Pancreas (tissue), 10 donors: ENCODE results near the gene NPHP3. TPM values are rescaled to one million over a fixed set of nuclear protein-coding genes. Genes with fewer than 3 reads are reported as not detected.

Experiments
- ATAC-seq, 4 donors: fragments of 200-7000 bp; cut with Tn5 transposase; one replicate each; pipeline versions ENCODE4 v1.8.0 to v1.9.1; 2020; ENCODE audit warnings: mild to moderate bottlenecking in 4 of 4, moderate library complexity in 4 of 4
- DNase-seq, 6 donors: peaks; one replicate each; pipeline ENCODE4 v3.0.0-alpha.2; 2020
- FAIRE-seq: peaks from 2 replicates; lab custom pipeline; 2012; peaks lifted over from hg19 to GRCh38; lab: Jason Lieb, UNC
- H3K27ac ChIP-seq, 4 donors: fragments of 200-600 bp; sonication (generic); 1 replicate in 3 of 4; 2 replicates in 1 of 4; pipeline versions ENCODE4 v1.5.0 to v1.8.0; 2020
- H3K27me3 ChIP-seq, 4 donors: fragments of 200-600 bp; one replicate each; pipeline ENCODE4 v1.8.0; 2021
- H3K36me3 ChIP-seq, 3 donors: fragments of 200-600 bp; sonication (generic) in 1 of 3; one replicate each; pipeline versions ENCODE4 v1.5.0 to v1.8.0; 2020 to 2021
- H3K4me1 ChIP-seq, 3 donors: fragments of 200-600 bp; one replicate each; pipeline ENCODE4 v1.8.0; 2021
- H3K4me3 ChIP-seq, 4 donors: fragments of 200-600 bp; sonication (generic) in 2 of 4; one replicate each; pipeline versions ENCODE4 v1.5.0 to v1.8.0; 2020 to 2021
- H3K9me3 ChIP-seq, 4 donors: fragments of 200-600 bp; one replicate each; pipeline ENCODE4 v1.8.0; 2021
- WGBS, 2 donors: extraction: QIAGEN DNeasy Blood & Tissue Kit; methylation state at CpG; one replicate each; pipeline ENCODE4 v1.1.7; 2013; 5-methylcytosine and 5-hydroxymethylcytosine counted together
- intact Hi-C, 3 donors: fragments of 100-400 bp; cut with DNase I; formaldehyde crosslinking; loops; one replicate each; pipeline versions ENCODE4 v1.11.1 to v1.14.2; 2022
- polyA plus RNA-seq, 2 donors: library from polyadenylated mRNA; stranded (reverse); fragments of 200-250 nt; gene quantifications; one replicate each; pipeline ENCODE4 v1.2.3, GENCODE V29; 2013
- total RNA-seq, 6 donors: library from RNA; stranded (reverse); fragmentation: NEBNext Ultra II Directional in 4 of 6; extraction: Animal tissue kit (Norgen Biotek cat#: 25700) in 4 of 6; gene quantifications; one replicate each; pipeline versions ENCODE4 v1.2.1 to v1.2.4, GENCODE V29; 2021 to 2023
- TF ChIP-seq, protein P1 (sequence below), 4 donors: fragments of 200-600 bp; sonication (generic) in 3 of 4; IDR thresholded peaks; one replicate each; pipeline versions ENCODE4 v1.5.0 to v1.8.0; 2021; ENCODE audit warnings: antibody characterized with exemption in 4 of 4
- donor health status: healthy with polysubstance abuse.
- donor health status: DM: no; HTN: no; CAD: no; lungs with moderate emphysema.
- donor health status: DM: no; HTN: no; CAD: no.
- donor health status: control.
- donor health status: control.
- donor health status: Bipolar disorder and iron deficiency.
- donor health status: DM: yes; HTN: yes; CAD: no.
- donor health status: DM: no; HTN: no; CAD: no.
- donor health status: DM: no; HTN: no; CAD: no.
- donor health status: DM: yes; HTN: yes; CAD: no.

The NPHP3 gene
- total and polyA plus RNA-seq, 8 donors: 6.1 to 23.0 (median 10.6) TPM

- DNase-seq: no peak
- WGBS, 2 donors: 91 to 100% methylated on average over 1 of the region's 1 CpG
- Histone ChIP-seq H3K4me1 (no peaks in the 10 kb centered on the region), H3K27ac (no peak overlapping the region), H3K9me3 (no peaks in the 10 kb centered on the region), H3K36me3 (peaks cover 0 to 49% (median 21%) of the 10 kb centered on the region in 3 donors), H3K27me3 (no peaks in the 10 kb centered on the region), H3K4me3 (no peak overlapping the region)
- intact Hi-C loops: no loop called here
- no peak for FAIRE-seq
- TF ChIP-seq, protein P1, sequence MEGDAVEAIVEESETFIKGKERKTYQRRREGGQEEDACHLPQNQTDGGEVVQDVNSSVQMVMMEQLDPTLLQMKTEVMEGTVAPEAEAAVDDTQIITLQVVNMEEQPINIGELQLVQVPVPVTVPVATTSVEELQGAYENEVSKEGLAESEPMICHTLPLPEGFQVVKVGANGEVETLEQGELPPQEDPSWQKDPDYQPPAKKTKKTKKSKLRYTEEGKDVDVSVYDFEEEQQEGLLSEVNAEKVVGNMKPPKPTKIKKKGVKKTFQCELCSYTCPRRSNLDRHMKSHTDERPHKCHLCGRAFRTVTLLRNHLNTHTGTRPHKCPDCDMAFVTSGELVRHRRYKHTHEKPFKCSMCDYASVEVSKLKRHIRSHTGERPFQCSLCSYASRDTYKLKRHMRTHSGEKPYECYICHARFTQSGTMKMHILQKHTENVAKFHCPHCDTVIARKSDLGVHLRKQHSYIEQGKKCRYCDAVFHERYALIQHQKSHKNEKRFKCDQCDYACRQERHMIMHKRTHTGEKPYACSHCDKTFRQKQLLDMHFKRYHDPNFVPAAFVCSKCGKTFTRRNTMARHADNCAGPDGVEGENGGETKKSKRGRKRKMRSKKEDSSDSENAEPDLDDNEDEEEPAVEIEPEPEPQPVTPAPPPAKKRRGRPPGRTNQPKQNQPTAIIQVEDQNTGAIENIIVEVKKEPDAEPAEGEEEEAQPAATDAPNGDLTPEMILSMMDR (IDR thresholded peaks at IDR 0.05): no peak
- no peak for ATAC-seq
Observed at GRCh38 chr3:132695422-132695821, 26.8 kb downstream of the NPHP3 start.

DNA sequence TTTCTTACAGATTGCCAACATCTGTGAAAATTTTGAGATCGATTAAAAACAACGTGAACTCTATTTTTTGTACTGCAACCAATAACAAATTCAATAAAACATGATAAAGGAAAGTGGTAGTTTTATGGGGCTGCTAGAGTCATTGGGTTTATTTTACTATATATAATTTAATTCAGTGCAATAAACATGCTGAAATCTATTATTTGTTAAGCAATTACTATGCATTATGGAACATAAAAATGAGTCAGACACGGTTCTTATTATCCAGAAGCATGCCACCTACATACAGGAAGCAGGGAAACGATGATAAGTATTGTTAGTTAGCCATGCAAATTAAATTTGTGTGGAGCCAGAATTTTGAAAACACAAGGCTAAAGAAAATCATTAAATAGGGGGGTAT is 27.2 kb downstream of the NPHP3 start:
- Histone ChIP-seq H3K4me3 (no peak overlapping the region), H3K9me3 (no peaks in the 10 kb centered on the region), H3K4me1 (no peaks in the 10 kb centered on the region), H3K27ac (no peak overlapping the region), H3K36me3 (peaks cover 0 to 49% (median 18%) of the 10 kb centered on the region in 3 donors), H3K27me3 (no peaks in the 10 kb centered on the region)
- FAIRE-seq (no peak), DNase-seq (no peak), ATAC-seq (no peak)
- TF ChIP-seq, protein P1 (IDR thresholded peaks at IDR 0.05): no peak
- 72 to 87% methylated on average over 4 of the region's 4 CpGs for WGBS, 2 donors
- intact Hi-C loops: no loop called here

GRCh38 chr3:132690040-132690439 is 32.2 kb downstream of the NPHP3 start:
- 82% methylated on average over 4 of the region's 4 CpGs for WGBS, 2 donors
- H3K9me3 ChIP-seq: no peaks in the 10 kb centered on the region
- DNase-seq: no peak
- no peak overlapping the region for H3K27ac ChIP-seq
- no peak overlapping the region for H3K4me3 ChIP-seq
- no peaks in the 10 kb centered on the region for H3K4me1 ChIP-seq
- TF ChIP-seq, protein P1 (IDR thresholded peaks at IDR 0.05): no peak
- H3K27me3 ChIP-seq: no peaks in the 10 kb centered on the region
- no peak for FAIRE-seq
- intact Hi-C loops: no loop called here
- H3K36me3 ChIP-seq: peaks cover 0 to 50% (median 10%) of the 10 kb centered on the region in 3 donors
- ATAC-seq: no peak

- H3K36me3 ChIP-seq: peaks cover 0 to 8% (median 6%) of the 10 kb centered on the region in 3 donors
- no peaks in the 10 kb centered on the region for H3K27me3 ChIP-seq
- H3K4me1 ChIP-seq: no peaks in the 10 kb centered on the region
- H3K9me3 ChIP-seq: no peaks in the 10 kb centered on the region
- FAIRE-seq: no peak
- H3K4me3 ChIP-seq: no peak overlapping the region
- no peak overlapping the region for H3K27ac ChIP-seq
- intact Hi-C loops: no loop called here
- ATAC-seq: no peak
- no peak for DNase-seq
- TF ChIP-seq, protein P1 (IDR thresholded peaks at IDR 0.05): no peak
Observed at GRCh38 chr3:132682201-132682600, 40.0 kb downstream of the NPHP3 start.

DNA sequence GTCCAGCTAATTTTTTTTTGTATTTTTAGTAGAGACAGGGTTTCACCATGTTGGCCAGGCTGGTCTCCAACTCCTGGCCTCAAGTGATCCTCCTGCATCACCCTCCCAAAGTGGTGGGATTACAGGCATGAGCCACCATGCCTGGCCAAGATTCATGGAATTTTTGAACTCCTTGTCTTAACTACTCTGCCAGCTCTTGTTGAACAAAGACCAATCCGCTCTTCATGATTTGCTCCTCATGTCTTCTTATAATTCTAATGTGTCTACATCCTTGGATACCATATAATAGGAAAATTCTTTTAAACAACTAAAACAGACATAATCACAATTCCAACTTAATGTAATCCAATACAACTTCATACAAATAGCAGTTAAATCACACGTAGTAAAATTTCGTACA is 40.8 kb downstream of the NPHP3 start:
- FAIRE-seq: no peak

More for the DNA sequence above, 40.8 kb downstream of the NPHP3 start:
- Histone ChIP-seq H3K27ac (no peak overlapping the region), H3K36me3 (peaks cover 0 to 12% (median 6%) of the 10 kb centered on the region in 3 donors), H3K27me3 (no peaks in the 10 kb centered on the region), H3K4me3 (no peak overlapping the region), H3K9me3 (no peaks in the 10 kb centered on the region), H3K4me1 (no peaks in the 10 kb centered on the region)
- TF ChIP-seq, protein P1 (IDR thresholded peaks at IDR 0.05): no peak
- intact Hi-C loops: no loop called here
- ATAC-seq: no peak
- DNase-seq: no peak
- 95 to 98% methylated on average over 3 of the region's 3 CpGs for WGBS, 2 donors
